ENCODE data around the gene COL9A3.

The COL9A3 gene

GRCh38 chr20:62861726-62862336 lies 45.0 kb downstream of the COL9A3 start, which contains the start of gene TCFL5:
TSS of gene TCFL5 (minus strand) at chr20:62861822. CDS start at chr20:62861670, 152 bp downstream.
- DNase-seq: peak; percentile 71 to 94

DNA sequence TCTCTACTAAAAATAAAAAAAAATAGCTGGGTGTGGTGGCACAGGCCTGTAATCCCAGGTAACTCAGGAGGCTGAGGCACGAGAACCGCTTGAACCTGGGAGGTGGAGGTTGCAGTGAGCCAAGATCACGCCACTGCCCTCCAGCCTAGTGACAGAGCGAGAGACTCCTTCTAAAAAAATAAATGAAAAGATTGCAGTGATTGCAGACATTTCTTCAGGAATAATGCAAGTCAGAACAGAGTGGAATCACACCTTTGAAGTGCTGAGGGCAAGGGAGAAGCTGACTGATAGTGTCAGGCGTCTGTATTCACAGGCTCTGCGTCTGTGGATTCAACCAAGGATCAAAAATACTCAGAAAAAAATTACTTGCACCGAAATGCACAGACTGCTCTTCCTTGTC lies 47.4 kb downstream of the COL9A3 start:
- no peak for DNase-seq

DNA sequence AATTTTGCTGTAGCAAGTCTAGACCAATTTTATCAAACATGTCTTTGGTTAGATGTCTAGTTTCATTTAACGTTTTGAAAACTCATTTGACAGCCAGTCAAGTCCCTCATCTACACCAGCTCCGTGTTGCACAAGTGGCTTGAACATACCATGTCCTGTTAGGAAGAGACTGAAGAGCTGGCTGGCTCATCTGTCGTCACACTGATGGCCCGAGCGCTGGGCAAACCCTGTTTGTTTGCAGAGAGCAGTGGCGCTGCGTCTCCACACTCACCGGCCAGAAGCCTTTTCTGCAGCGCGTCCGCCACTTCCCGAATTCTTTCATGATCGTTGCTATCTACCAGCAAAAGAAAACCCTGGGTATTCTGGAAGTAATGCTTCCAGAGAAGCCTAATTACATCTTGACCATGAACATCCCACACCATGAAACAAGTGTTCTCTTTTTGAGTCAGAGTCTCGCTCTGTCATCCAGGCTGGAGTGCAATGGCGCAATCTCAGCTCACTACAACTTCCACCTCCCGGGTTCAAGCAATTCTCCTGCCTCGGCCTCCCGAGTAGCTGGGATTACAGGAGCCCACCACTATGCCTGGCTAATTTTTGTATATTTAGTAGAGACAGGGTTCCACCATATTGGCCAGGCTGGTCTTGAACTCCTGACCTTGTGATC lies 55.5 kb downstream of the COL9A3 start:
- peak; percentile 40 to 51 for DNase-seq

GRCh38 chr20:62872862-62873261 lies 56.0 kb downstream of the COL9A3 start:
- no peak for DNase-seq

GRCh38 chr20:62873280-62873679 lies 56.4 kb downstream of the COL9A3 start:
- DNase-seq: peak; percentile 11 to 34

DNA sequence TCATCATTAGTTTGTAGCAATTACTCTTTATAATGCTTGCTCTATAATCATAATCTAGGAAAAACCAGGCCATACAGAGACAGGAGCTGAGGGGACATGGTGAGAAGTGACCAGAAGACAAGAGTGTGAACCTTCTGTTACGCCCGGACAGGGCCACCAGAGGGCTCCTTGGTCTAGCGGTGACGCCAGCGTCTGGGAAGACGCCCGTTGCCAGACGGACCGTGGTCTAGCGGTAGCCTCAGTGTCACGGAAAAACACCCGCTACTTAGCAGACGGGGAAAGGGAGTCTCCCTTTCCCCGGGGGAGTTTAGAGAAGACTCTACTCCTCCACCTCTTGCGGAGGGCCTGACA lies 56.8 kb downstream of the COL9A3 start:
- peak; percentile 33 to 58 for DNase-seq

GRCh38 chr20:62874964-62875344 lies 58.1 kb downstream of the COL9A3 start:
- no peak for DNase-seq

- DNase-seq: peak; percentile 4 to 23
Observed at GRCh38 chr20:62875419-62876361, 58.8 kb downstream of the COL9A3 start.

DNA sequence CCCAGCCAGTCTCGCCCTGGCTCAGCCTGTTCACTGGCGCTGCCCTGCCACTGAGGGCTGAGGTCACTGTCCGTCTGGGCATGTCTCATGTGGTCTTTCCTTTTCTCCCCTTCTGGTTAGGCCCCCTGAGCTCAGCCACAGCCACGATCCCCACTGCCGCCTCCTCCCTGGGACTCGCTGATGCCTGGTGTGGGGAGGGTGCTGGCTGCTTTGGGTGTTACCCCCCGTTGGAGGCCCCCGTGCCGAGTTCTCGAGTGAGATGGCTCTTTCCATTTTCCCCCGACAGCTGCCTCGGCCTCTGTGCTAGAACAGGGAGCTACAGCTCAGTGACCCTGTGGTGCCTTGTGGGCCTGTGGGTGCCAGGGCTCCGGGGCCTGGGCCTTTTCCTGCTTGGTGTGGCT lies 59.7 kb downstream of the COL9A3 start:
- no peak for DNase-seq

GRCh38 chr20:62876902-62877816 lies 60.3 kb downstream of the COL9A3 start:
- DNase-seq: no peak

GRCh38 chr20:62878244-62879038 lies 61.6 kb downstream of the COL9A3 start:
- DNase-seq: no peak

DNA sequence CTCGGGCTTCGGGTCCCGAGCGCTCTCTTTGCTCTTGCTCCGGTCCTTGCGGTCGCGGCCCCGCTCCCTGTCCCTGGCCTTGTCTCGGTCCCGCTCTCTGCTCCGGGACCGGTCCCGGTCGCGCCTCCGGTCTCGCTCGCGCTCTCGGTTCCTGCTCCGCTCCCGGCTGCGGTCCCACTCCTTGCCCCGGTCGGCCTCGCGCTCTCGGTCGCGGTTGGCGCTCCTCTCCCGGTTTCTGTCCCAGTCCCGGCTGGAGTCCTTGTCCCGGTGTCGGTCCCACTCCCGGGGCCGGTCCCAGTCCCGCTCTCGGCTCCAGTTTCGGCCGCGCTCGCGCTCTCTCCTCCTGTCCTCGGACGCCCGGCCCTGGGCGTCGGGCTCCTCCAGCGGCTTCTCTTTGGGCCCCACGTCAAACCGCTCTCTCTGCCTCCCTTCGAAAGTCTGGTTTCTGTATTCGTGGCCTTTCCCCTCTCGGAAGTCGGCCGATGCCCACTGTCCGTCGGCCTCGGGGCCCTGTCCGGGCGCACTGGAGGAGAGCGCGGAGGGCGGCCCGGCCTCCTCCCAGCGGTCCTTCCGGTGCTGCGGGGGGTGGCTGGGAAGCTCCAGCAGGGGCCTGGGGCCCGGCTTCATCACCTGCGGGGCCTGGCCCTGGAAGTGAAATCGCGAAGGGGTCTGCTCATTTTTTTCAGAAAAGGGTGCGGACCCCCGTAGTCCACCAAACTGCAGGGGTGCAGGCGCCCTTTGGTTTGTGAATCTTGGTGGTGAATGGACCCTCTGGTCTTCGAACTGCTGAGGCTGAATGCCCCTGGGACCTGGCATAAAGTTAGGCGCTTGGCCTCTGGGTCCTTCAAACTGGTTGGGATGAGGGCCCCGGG lies 62.7 kb downstream of the COL9A3 start:
- DNase-seq: no peak

DNA sequence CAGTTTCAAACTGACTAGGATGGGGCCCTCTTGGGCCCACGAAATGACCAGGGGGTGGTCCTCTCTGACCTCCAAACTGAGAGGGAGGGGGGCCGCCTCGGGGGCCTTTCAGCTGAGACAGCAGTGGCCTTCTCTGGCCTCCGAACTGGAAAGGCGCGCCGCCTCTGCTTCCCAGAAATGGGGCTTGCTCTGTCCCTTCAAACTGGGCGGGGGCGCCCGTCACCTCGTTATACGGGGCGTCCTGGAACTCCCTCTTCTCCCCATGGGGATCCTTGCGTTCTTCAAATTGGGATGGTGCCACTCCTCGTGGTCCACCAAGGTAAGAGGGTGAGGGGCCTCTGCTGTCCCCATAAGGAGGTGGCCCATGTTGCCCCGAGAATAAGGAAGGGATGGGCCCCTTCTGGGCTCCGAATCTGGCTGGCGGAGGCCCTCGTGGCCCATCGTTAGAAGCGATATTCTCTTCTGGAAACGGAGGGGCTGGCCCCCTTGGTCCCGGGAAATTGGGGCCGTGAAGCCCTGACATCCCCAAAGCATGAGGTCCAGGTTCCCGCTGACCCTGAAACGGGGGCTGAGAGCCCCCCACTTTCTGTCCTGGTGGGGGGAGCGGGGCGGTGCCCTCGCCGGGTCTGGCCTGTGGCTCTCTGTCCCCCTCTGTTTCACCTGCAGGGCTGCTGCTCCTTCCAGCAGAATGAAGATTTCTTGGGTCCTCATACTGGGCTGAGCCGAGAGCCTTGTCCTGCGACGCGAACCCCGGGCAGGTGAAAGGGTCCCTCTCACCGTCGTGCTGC lies 63.5 kb downstream of the COL9A3 start:
- DNase-seq: no peak

GRCh38 chr20:62880935-62881661 lies 64.2 kb downstream of the COL9A3 start:
- DNase-seq: no peak

GRCh38 chr20:62881662-62882395 lies 65.0 kb downstream of the COL9A3 start:
- DNase-seq: no peak

- DNase-seq: no peak
Observed at GRCh38 chr20:62882426-62882825, 65.6 kb downstream of the COL9A3 start.

GRCh38 chr20:62884556-62884955 lies 67.7 kb downstream of the COL9A3 start:
- no peak for DNase-seq

All from inflammatory macrophage treated with lipopolysaccharide for 1 hour (primary cell).